Lower leg skin (tissue), 3 donors: ENCODE results near the gene NAALADL1.

Experiments used
- POLR2A ChIP-seq, 2 donors: fragments of 450-650 bp; IDR thresholded peaks; one replicate each; pipeline ENCODE4 v1.6.1; 2016 to 2017; ENCODE audit warnings: antibody characterized with exemption in 2 of 2, mild to moderate bottlenecking in 1 of 2, moderate library complexity in 1 of 2
- TF ChIP-seq, protein P1 (sequence below), 3 donors: fragments of 450-650 bp; IDR thresholded peaks; one replicate each; pipeline ENCODE4 v1.5.1; 2016; ENCODE audit warnings: antibody characterized with exemption in 3 of 3, mild to moderate bottlenecking in 3 of 3, moderate library complexity in 2 of 3

DNA sequence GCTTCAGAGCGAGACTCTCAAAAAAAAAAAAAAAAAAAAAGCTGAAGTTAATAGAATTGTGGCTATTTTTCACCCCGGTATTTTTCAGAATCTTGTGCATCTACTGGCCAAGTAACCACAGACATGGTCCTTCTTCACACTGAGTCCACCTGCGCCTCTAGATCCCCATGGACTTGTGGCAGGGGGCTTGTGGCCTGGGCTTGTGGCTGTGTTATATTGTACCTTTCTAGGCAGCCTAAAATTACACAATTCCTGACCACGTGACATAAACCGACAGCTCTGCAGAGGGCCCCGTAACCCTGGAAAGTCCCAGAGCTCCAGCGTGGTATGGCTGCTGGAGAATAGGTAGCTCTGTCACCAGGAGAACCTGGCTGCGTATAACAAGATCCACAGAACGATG lies 10.9 kb upstream of the NAALADL1 start:
- TF ChIP-seq, protein P1, sequence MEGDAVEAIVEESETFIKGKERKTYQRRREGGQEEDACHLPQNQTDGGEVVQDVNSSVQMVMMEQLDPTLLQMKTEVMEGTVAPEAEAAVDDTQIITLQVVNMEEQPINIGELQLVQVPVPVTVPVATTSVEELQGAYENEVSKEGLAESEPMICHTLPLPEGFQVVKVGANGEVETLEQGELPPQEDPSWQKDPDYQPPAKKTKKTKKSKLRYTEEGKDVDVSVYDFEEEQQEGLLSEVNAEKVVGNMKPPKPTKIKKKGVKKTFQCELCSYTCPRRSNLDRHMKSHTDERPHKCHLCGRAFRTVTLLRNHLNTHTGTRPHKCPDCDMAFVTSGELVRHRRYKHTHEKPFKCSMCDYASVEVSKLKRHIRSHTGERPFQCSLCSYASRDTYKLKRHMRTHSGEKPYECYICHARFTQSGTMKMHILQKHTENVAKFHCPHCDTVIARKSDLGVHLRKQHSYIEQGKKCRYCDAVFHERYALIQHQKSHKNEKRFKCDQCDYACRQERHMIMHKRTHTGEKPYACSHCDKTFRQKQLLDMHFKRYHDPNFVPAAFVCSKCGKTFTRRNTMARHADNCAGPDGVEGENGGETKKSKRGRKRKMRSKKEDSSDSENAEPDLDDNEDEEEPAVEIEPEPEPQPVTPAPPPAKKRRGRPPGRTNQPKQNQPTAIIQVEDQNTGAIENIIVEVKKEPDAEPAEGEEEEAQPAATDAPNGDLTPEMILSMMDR (IDR thresholded peaks at IDR 0.05): no peak
- no peak for TF ChIP-seq POLR2A (IDR thresholded peaks at IDR 0.05)
